ENCODE measurements around the gene RBM27. TPM values are rescaled to one million over a fixed set of nuclear protein-coding genes. Genes with fewer than 3 reads are reported as not detected.
"Not testable (repeated sequence)": the region's sequence is repeated elsewhere in the genome, so short reads cannot be mapped to it uniquely, and the experiment has no call there.

RBM27 gene
- total RNA-seq, 1 experiment from 2014 or later, result 26.3 TPM

DNA sequence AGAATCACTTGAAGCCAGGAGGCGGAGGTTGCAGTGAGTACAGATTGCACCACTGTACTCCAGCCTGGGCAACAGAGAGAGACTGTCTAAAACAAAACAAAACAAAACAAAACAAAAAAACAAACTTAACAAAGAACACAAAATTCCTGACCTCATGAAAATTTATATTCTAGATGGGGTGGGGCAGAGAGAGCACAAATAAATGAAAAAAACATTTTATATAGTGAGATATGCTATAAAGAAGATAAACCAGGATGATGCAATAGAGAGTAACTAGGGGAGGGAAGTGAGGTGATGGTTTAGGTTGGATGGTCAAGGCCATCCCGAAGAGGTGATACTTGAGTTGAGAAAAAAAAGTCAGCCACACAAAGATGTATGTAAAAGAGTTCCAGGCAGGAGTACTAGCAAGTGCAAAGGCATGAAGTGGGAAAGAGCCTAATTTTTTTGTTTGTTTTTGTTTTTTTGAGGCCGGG is 10.8 kb upstream of the RBM27 start:
- Mint-ChIP-seq H3K27me3 (ENCODE audit: unreplicated experiment) (peaks cover 7% of the 10 kb centered on the region), H3K4me1 (ENCODE audit: low read depth, unreplicated experiment) (peaks cover 18% of the 10 kb centered on the region), H3K36me3 (ENCODE audit: insufficient read depth, unreplicated experiment) (no peaks in the 10 kb centered on the region), H3K4me3 (ENCODE audit: low read depth, unreplicated experiment) (no peak overlapping the region), H3K27ac (ENCODE audit: unreplicated experiment) (no peak overlapping the region), H3K9me3 (ENCODE audit: low read depth, unreplicated experiment) (no peaks in the 10 kb centered on the region)
- TF ChIP-seq, protein P1, sequence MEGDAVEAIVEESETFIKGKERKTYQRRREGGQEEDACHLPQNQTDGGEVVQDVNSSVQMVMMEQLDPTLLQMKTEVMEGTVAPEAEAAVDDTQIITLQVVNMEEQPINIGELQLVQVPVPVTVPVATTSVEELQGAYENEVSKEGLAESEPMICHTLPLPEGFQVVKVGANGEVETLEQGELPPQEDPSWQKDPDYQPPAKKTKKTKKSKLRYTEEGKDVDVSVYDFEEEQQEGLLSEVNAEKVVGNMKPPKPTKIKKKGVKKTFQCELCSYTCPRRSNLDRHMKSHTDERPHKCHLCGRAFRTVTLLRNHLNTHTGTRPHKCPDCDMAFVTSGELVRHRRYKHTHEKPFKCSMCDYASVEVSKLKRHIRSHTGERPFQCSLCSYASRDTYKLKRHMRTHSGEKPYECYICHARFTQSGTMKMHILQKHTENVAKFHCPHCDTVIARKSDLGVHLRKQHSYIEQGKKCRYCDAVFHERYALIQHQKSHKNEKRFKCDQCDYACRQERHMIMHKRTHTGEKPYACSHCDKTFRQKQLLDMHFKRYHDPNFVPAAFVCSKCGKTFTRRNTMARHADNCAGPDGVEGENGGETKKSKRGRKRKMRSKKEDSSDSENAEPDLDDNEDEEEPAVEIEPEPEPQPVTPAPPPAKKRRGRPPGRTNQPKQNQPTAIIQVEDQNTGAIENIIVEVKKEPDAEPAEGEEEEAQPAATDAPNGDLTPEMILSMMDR (IDR thresholded peaks at IDR 0.05; ENCODE audit: unreplicated experiment), result no peak
- no TSS peak for BruUV-seq (replicated peaks)
- no peak for DNase-seq
- CTCF ChIA-PET, result no interaction called here
- intact Hi-C loops (cut with micrococcal nuclease; ENCODE audit: unreplicated experiment), result no loop called here

DNA sequence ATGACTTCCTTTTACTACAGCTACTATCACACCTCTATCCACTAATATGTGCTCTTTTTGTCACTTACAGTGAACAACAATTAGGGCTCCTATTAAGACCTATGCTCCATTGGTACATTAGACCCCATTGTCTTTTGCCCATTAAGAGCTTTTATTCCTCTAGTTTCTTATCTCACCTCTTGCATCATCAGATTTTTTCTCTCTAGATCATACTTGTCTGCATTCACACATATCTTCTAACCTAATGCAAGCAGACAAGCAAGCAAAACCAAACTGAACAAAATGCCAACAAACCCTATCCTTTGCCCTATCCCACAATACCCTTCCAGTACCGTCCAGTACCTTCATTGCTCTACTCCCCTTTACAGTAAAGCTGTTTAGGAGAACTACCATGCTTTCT is 10.1 kb upstream of the RBM27 start:
- TF ChIP-seq, protein P1 (IDR thresholded peaks at IDR 0.05; ENCODE audit: unreplicated experiment), result no peak
- no peaks in the 10 kb centered on the region for H3K36me3 Mint-ChIP-seq (ENCODE audit: insufficient read depth, unreplicated experiment)
- no peak for DNase-seq
- peaks cover 7% of the 10 kb centered on the region for H3K27me3 Mint-ChIP-seq (ENCODE audit: unreplicated experiment)
- H3K27ac Mint-ChIP-seq (ENCODE audit: unreplicated experiment), result no peak overlapping the region
- H3K4me3 Mint-ChIP-seq (ENCODE audit: low read depth, unreplicated experiment), result no peak overlapping the region
- intact Hi-C loops (cut with micrococcal nuclease; ENCODE audit: unreplicated experiment), result no loop called here
- H3K9me3 Mint-ChIP-seq (ENCODE audit: low read depth, unreplicated experiment), result no peaks in the 10 kb centered on the region
- BruUV-seq (replicated peaks), result no TSS peak
- peaks cover 18% of the 10 kb centered on the region for H3K4me1 Mint-ChIP-seq (ENCODE audit: low read depth, unreplicated experiment)
- CTCF ChIA-PET, result no interaction called here

DNA sequence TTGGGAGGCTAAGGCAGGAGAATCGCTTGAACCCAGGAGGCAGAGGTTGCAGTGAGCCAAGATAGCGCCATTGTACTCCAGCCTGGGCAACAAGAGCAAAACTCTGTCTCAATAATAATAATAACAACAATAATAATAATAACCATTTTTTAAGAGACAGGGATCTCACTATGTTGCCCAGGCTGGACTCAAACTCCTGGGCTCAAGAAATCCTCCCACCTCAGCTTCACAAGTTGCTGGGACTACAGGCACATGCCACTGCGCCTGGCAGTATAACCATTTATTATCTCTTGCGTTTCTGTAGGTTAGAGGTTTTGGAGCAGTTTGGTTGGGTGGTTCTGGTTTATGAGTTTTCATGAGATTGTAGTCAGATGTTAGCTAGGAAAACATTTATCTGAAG is 8.4 kb upstream of the RBM27 start:
- not testable (repeated sequence) for DNase-seq; H3K27ac Mint-ChIP-seq (ENCODE audit: unreplicated experiment)

DNA sequence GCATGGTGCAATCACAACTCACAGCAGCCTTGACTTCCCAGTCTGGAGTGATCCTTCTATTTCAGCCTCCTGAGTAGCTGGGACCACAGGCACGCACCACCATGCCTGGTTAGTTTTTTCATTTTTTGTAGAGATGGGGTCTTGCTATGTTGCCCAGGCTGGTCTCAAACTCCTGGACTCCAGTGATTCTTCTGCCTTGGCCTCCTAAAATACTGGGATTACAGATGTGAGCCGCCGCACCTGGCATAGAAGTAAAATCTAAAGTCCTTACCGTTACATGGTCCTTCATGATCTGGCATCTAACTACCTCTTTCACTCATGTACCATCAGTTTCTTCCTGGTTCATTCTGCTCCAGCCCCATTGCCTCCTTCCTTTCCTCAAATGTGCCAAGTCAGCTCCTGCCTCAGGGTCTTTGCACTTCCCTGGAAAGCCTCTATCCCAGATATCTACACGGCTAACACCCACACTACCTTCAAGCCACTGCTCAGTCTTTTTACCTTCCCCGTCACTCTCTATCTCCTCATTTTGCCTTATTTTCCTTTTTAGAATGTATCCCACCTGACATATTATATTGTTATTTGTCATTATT is 6.9 kb upstream of the RBM27 start:
- Mint-ChIP-seq H3K9me3 (ENCODE audit: low read depth, unreplicated experiment) (no peaks in the 10 kb centered on the region), H3K4me3 (ENCODE audit: low read depth, unreplicated experiment) (no peak overlapping the region), H3K36me3 (ENCODE audit: insufficient read depth, unreplicated experiment) (no peaks in the 10 kb centered on the region), H3K4me1 (ENCODE audit: low read depth, unreplicated experiment) (peaks cover 10% of the 10 kb centered on the region), H3K27ac (ENCODE audit: unreplicated experiment) (no peak overlapping the region), H3K27me3 (ENCODE audit: unreplicated experiment) (no peaks in the 10 kb centered on the region)
- CTCF ChIA-PET, result interaction anchor here (0.6 kb wide), 1 partner anchor 9 kb away, joined by 5 read pairs; no protein-coding TSS in a partner anchor
- no TSS peak for BruUV-seq (replicated peaks)
- TF ChIP-seq, protein P1 (IDR thresholded peaks at IDR 0.05; ENCODE audit: unreplicated experiment), result no peak
- DNase-seq, result no peak
- intact Hi-C loops (cut with micrococcal nuclease; ENCODE audit: unreplicated experiment), result no loop called here

More for the DNA sequence above, 8.4 kb upstream of the RBM27 start:
- H3K36me3 Mint-ChIP-seq (ENCODE audit: insufficient read depth, unreplicated experiment); H3K4me3 Mint-ChIP-seq (ENCODE audit: low read depth, unreplicated experiment); H3K9me3 Mint-ChIP-seq (ENCODE audit: low read depth, unreplicated experiment); intact Hi-C loops (cut with micrococcal nuclease; ENCODE audit: unreplicated experiment); H3K27me3 Mint-ChIP-seq (ENCODE audit: unreplicated experiment); BruUV-seq (replicated peaks); CTCF ChIA-PET: not testable (repeated sequence)
- H3K4me1 Mint-ChIP-seq (ENCODE audit: low read depth, unreplicated experiment), result peaks cover 18% of the 10 kb centered on the region

DNA sequence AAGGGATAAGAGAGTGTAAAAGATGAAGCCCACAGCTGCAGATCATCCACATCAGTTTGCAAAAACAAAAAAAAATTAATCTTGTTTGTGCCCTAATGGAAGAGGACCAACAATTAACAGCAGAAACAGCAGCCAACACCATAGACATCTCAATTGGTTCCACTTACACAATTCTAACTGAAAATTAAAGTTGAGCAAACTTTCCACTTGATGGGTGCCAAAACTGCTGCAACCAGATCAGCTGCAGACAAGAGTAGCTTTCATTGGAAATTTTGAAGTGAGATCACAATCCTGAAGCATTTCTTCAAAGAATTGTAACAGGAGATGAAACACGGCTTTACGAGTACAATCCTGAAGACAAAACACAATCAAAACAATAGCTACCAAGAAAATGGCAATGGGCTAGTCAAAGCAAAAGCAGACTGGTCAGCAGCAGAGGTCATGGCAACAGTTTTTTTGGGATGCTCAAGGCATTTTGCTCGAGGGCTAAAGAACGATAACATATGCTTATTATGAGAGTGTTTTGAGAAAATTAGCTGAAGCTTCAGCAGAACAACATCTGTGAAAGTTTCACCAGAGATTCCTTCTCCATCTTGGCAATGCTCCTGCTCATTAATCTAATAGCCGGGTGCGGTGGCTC is 4.1 kb upstream of the RBM27 start:
- DNase-seq, result no peak
- BruUV-seq (replicated peaks), result no TSS peak
- CTCF ChIA-PET, result interaction anchor here (0.8 kb wide), 1 partner anchor 52 kb away, joined by 5 read pairs; no protein-coding TSS in a partner anchor
- no peak overlapping the region for H3K27ac Mint-ChIP-seq (ENCODE audit: unreplicated experiment)
- no peak overlapping the region for H3K4me3 Mint-ChIP-seq (ENCODE audit: low read depth, unreplicated experiment)
- no peaks in the 10 kb centered on the region for H3K4me1 Mint-ChIP-seq (ENCODE audit: low read depth, unreplicated experiment)
- H3K27me3 Mint-ChIP-seq (ENCODE audit: unreplicated experiment), result no peaks in the 10 kb centered on the region
- TF ChIP-seq, protein P1 (IDR thresholded peaks at IDR 0.05; ENCODE audit: unreplicated experiment), result no peak
- H3K9me3 Mint-ChIP-seq (ENCODE audit: low read depth, unreplicated experiment), result no peaks in the 10 kb centered on the region
- H3K36me3 Mint-ChIP-seq (ENCODE audit: insufficient read depth, unreplicated experiment), result no peaks in the 10 kb centered on the region
- intact Hi-C loops (cut with micrococcal nuclease; ENCODE audit: unreplicated experiment), result no loop called here

DNA sequence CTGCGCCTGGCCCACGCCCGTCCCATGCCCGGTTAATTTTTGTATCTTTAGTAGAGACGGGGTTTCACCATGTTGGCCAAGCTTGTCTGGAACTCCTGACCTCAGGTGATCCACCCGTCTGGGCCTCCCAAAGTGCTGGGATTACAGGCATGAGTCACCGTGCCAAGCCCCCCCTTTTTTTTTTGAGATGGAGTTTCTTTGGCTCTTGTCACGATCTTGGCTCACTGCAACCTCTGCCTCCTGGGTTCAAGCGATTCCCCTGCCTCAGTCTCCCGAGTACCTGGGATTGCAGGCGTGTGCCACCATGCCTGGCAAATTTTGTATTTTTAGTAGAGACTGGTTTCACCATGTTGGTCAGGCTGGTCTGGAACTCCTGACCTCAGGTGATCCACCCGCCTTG is 1.6 kb upstream of the RBM27 start:
- H3K27ac Mint-ChIP-seq (ENCODE audit: unreplicated experiment); DNase-seq; H3K36me3 Mint-ChIP-seq (ENCODE audit: insufficient read depth, unreplicated experiment); BruUV-seq (replicated peaks); CTCF ChIA-PET; H3K9me3 Mint-ChIP-seq (ENCODE audit: low read depth, unreplicated experiment); H3K4me3 Mint-ChIP-seq (ENCODE audit: low read depth, unreplicated experiment); H3K4me1 Mint-ChIP-seq (ENCODE audit: low read depth, unreplicated experiment); H3K27me3 Mint-ChIP-seq (ENCODE audit: unreplicated experiment): not testable (repeated sequence)
- intact Hi-C loops (cut with micrococcal nuclease; ENCODE audit: unreplicated experiment), result loop anchor here (2.0 to 10.0 kb wide), 2 partner anchors 19 to 223 kb away; partner anchors contain the start of gene LARS1

Measured in Calu3 (cell line).